ENCODE results near the gene PSORS1C1. TPM values are rescaled to one million over a fixed set of nuclear protein-coding genes. Genes with fewer than 3 reads are reported as not detected.

Gene PSORS1C1
- polyA plus RNA-seq, 1 donor (not counting 4 experiments of a cell fraction or from before 2014, with no cell fraction given): 5.7 TPM

GRCh38 chr6:31143148-31143547 lies 28.5 kb downstream of the PSORS1C1 start:
- no peaks in the 10 kb centered on the region for H3K27me3 ChIP-seq (ENCODE audit: control insufficient read depth, extremely low read depth, insufficient read depth, low read length)
- no peaks in the 10 kb centered on the region for H3K9me1 ChIP-seq (ENCODE audit: control insufficient read depth, extremely low read depth, insufficient read depth, low read length)
- no peaks in the 10 kb centered on the region for H3K79me2 ChIP-seq (ENCODE audit: control insufficient read depth, insufficient read depth, low read length)
- TF ChIP-seq CTCF (optimal IDR thresholded peaks at IDR 0.05 in 1 of 3, IDR thresholded peaks at IDR 0.05 in 1 of 3, conservative IDR thresholded peaks at IDR 0.05 in 1 of 3; ENCODE audit: extremely low read depth in 1 of 3, insufficient read depth in 2 of 3, low read length in 3 of 3) (no peak), EZH2 (IDR thresholded peaks at IDR 0.05; ENCODE audit: low read length) (no peak)
- no peaks in the 10 kb centered on the region for H4K20me1 ChIP-seq (ENCODE audit: control insufficient read depth, extremely low read depth, insufficient read depth, low read length)
- H3K27ac ChIP-seq (ENCODE audit: control insufficient read depth, insufficient read depth, low read length): no peak overlapping the region
- peaks cover 2 to 3% of the 10 kb centered on the region in 2 experiments for H3K36me3 ChIP-seq (ENCODE audit: control insufficient read depth in 2 of 2, extremely low read depth in 1 of 2, insufficient read depth in 2 of 2, low read length in 2 of 2)
- no peaks in the 10 kb centered on the region for H3K9me3 ChIP-seq (ENCODE audit: control insufficient read depth, low read depth, low read length)
- peaks cover 7% of the 10 kb centered on the region for H3K4me1 ChIP-seq (ENCODE audit: control insufficient read depth, extremely low read depth, insufficient read depth, low read length)
- no peak overlapping the region for H3K4me2 ChIP-seq (ENCODE audit: control insufficient read depth, extremely low read depth, insufficient read depth, low read depth, low read length)
- H3K4me3 ChIP-seq (ENCODE audit: control insufficient read depth in 2 of 3, extremely low read depth in 1 of 3, insufficient read depth in 2 of 3, low read depth in 1 of 3, low read length in 3 of 3): no peak overlapping the region
- dilution Hi-C loops (cut with MboI; ENCODE audit: extremely low pct_ligation_motif_present, low sequenced_read_pairs): no loop called here
- DNase-seq (ENCODE audit: low read depth, low spot score) (no peak), FAIRE-seq (no peak)
- no peak overlapping the region for H2AFZ ChIP-seq (ENCODE audit: control insufficient read depth, low read length)
- H3K9ac ChIP-seq (ENCODE audit: control insufficient read depth, extremely low read depth, insufficient read depth, low read length): no peak overlapping the region

GRCh38 chr6:31144296-31144969 lies 29.8 kb downstream of the PSORS1C1 start:
- no peak overlapping the region for H3K4me2 ChIP-seq (ENCODE audit: control insufficient read depth, extremely low read depth, insufficient read depth, low read depth, low read length)
- dilution Hi-C loops (cut with MboI; ENCODE audit: extremely low pct_ligation_motif_present, low sequenced_read_pairs): no loop called here
- TF ChIP-seq CTCF (optimal IDR thresholded peaks at IDR 0.05 in 1 of 3, IDR thresholded peaks at IDR 0.05 in 1 of 3, conservative IDR thresholded peaks at IDR 0.05 in 1 of 3; ENCODE audit: extremely low read depth in 1 of 3, insufficient read depth in 2 of 3, low read length in 3 of 3): no peak
- TF ChIP-seq EZH2 (IDR thresholded peaks at IDR 0.05; ENCODE audit: low read length): no peak
- no peaks in the 10 kb centered on the region for H3K9me3 ChIP-seq (ENCODE audit: control insufficient read depth, low read depth, low read length)
- no peak overlapping the region for H3K4me3 ChIP-seq (ENCODE audit: control insufficient read depth in 2 of 3, extremely low read depth in 1 of 3, insufficient read depth in 2 of 3, low read depth in 1 of 3, low read length in 3 of 3)
- H3K4me1 ChIP-seq (ENCODE audit: control insufficient read depth, extremely low read depth, insufficient read depth, low read length): peaks cover 3% of the 10 kb centered on the region
- DNase-seq (ENCODE audit: low read depth, low spot score) (no peak), FAIRE-seq (no peak)
- H3K79me2 ChIP-seq (ENCODE audit: control insufficient read depth, insufficient read depth, low read length): no peaks in the 10 kb centered on the region
- peaks cover 2 to 3% of the 10 kb centered on the region in 2 experiments for H3K36me3 ChIP-seq (ENCODE audit: control insufficient read depth in 2 of 2, extremely low read depth in 1 of 2, insufficient read depth in 2 of 2, low read length in 2 of 2)
- no peak overlapping the region for H3K9ac ChIP-seq (ENCODE audit: control insufficient read depth, extremely low read depth, insufficient read depth, low read length)
- H4K20me1 ChIP-seq (ENCODE audit: control insufficient read depth, extremely low read depth, insufficient read depth, low read length): no peaks in the 10 kb centered on the region
- no peaks in the 10 kb centered on the region for H3K9me1 ChIP-seq (ENCODE audit: control insufficient read depth, extremely low read depth, insufficient read depth, low read length)
- no peak overlapping the region for H3K27ac ChIP-seq (ENCODE audit: control insufficient read depth, insufficient read depth, low read length)
- H2AFZ ChIP-seq (ENCODE audit: control insufficient read depth, low read length): no peak overlapping the region
- no peaks in the 10 kb centered on the region for H3K27me3 ChIP-seq (ENCODE audit: control insufficient read depth, extremely low read depth, insufficient read depth, low read length)

All from keratinocyte (primary cell).